GM12874 (cell line): Measurements from ENCODE around the gene KLHL29.

ENCODE experiments used
- CTCF ChIP-seq: IDR thresholded peaks from 2 replicates; pipeline ENCODE4 v1.5.1; 2011; ENCODE audit warnings: low read depth, mild to moderate bottlenecking, control low read depth, low read length, moderate library complexity; ENCODE audit not compliant: insufficient read depth

Gene KLHL29

GRCh38 chr2:23520256-23520655 lies 135.3 kb downstream of the KLHL29 start:
- no peak for TF ChIP-seq CTCF

GRCh38 chr2:23521060-23521459 lies 136.1 kb downstream of the KLHL29 start:
- no peak for TF ChIP-seq CTCF

GRCh38 chr2:23522726-23523372 lies 137.9 kb downstream of the KLHL29 start:
- TF ChIP-seq CTCF, result no peak

GRCh38 chr2:23523373-23524260 lies 138.6 kb downstream of the KLHL29 start:
- no peak for TF ChIP-seq CTCF

GRCh38 chr2:23524261-23524706 lies 139.3 kb downstream of the KLHL29 start:
- TF ChIP-seq CTCF, result no peak

GRCh38 chr2:23525137-23525765 lies 140.3 kb downstream of the KLHL29 start:
- TF ChIP-seq CTCF, result no peak

- TF ChIP-seq CTCF, result no peak
Measured at GRCh38 chr2:23526114-23526513, 141.1 kb downstream of the KLHL29 start.
